ENCODE data around the gene ALKBH4.
"Not testable (repeated sequence)": the region's sequence is repeated elsewhere in the genome, so short reads cannot be mapped to it uniquely, and the experiment has no call there.

ALKBH4 gene

DNA sequence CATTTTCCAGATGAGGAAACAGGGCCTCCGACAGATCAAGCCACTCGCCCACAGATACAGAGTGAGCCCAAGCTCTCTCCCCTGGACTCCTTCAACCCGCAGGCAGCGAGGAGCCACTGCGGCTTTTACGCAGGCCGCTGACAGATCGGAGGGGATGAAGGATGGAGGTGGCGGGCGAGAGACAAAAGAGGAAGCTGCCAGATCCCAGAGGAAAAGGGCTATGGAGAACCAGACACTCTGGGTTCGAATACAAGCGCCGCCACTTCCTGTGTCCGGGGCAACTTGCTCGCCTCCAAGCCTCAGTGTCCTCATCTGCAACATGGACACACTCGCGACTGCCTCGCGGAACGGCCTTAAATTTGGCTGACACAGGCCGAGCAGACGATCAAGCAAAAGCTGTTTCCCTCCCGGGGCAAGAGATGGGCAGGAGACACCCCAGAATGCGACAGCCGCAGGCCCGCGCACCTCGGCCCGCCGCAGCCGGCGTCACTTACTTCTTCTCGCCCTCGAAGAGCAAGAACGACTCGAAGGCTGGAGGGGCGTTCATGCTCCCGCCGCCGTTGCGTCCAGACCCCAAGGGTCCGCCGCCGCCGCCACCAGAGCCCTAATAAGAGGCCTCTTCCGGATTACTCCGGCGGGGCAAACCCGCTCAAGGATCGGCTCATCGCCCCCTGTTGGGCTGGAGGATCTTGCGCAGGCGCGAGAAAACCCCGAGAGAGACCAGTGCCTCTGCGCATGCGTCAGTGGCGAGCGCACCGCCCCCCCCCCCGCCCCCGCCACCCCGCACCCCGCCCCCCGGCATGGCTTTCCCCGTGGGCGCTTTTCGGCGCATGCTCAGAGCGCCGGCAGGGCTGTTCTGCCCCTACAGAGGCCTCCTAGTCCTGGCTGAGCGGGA is 13.9 kb upstream of the ALKBH4 start, which contains the start of gene POLR2J:
POLR2J (minus strand) TSS at position 609 of the 895 bp plus-strand sequence; CDS start at position 547, 62 bp downstream.
- DNase-seq (ENCODE audit: low spot score): peak; percentile 83

- not testable (repeated sequence) for DNase-seq (ENCODE audit: low spot score)
Measured at GRCh38 chr7:102474736-102475435, 10.2 kb upstream of the ALKBH4 start.

DNA sequence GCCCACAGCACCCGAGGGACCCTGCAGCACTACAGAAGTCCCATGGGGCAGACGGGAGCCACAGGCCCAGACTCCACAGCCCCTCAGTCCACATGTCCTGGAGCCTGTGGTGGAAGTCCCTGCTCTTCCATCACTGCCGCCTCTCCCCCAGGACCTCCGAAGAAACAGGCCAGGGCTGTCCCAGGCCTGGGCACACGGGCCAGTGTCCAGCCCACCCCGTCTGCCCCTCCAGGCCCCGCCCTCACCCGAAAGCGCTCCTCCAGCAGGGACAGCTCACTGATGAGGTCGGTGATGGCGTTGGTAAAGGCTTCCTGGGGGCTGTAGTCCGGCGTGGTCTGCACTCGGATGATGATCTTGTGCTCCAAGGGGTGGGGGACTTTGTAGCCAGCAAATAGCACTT is 9.5 kb upstream of the ALKBH4 start:
- not testable (repeated sequence) for DNase-seq (ENCODE audit: low spot score)

GRCh38 chr7:102473271-102473991 is 8.8 kb upstream of the ALKBH4 start:
- DNase-seq (ENCODE audit: low spot score): no peak

DNA sequence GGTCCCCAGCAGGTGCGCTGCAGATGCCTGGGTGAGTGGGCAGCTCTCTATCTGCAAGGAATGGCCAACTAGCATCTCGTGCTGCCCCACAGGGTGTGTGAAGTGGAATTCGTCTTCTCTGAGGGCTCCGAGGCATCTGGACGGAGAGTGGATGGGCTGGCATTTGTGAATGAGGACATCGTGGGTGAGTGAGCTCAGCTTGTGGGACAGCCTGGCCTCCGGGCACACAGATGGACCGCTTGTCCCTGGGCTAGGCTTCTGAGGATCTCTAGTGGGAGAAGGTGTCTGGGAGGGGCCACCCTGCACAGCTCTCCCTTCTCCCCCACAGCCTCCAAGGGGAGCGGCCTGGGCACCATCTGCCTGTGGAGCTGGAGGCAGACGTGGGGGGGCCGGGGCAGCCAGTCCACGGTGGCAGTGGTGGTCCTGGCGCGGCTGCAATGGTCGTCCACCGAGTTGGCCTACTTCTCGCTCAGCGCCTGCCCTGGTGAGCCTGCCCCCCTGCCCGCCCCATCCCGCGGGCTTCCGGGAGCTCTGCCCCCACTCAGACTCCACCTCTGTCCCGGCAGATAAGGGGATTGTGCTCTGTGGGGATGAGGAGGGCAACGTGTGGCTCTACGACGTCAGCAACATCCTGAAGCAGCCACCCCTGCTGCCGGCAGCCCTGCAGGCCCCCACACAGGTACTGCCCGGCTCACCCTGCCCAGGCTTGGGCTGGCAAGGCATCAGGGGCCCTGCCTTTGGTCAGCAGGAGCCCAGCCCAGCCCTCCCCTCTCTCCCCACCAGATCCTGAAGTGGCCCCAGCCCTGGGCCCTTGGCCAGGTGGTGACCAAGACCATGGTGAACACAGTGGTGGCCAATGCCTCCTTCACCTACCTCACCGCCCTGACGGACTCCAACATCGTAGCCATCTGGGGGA is 7.7 kb upstream of the ALKBH4 start:
- no peak for DNase-seq (ENCODE audit: low spot score)

DNA sequence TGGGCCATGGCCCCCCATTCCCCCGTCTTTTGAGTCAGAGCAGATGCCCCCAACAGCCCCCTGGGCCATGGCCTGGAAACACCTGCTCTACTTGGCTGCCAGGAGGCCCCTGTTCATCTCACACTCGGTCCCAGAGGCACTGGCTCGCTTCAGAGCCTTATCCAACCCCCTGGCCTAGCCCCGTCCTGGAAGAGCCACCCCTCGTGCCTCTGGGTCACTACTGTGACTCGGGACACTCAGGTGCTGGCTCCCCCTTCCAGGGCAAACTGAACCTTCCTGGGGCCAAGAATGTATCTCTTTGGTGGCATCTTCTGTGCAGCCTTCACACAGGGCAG is 7.1 kb upstream of the ALKBH4 start:
- no peak for DNase-seq (ENCODE audit: low spot score)

- no peak for DNase-seq (ENCODE audit: low spot score)
Measured at GRCh38 chr7:102469972-102470825, 5.5 kb upstream of the ALKBH4 start.

- DNase-seq (ENCODE audit: low spot score): no peak
Measured at GRCh38 chr7:102469351-102469971, 4.8 kb upstream of the ALKBH4 start.

DNA sequence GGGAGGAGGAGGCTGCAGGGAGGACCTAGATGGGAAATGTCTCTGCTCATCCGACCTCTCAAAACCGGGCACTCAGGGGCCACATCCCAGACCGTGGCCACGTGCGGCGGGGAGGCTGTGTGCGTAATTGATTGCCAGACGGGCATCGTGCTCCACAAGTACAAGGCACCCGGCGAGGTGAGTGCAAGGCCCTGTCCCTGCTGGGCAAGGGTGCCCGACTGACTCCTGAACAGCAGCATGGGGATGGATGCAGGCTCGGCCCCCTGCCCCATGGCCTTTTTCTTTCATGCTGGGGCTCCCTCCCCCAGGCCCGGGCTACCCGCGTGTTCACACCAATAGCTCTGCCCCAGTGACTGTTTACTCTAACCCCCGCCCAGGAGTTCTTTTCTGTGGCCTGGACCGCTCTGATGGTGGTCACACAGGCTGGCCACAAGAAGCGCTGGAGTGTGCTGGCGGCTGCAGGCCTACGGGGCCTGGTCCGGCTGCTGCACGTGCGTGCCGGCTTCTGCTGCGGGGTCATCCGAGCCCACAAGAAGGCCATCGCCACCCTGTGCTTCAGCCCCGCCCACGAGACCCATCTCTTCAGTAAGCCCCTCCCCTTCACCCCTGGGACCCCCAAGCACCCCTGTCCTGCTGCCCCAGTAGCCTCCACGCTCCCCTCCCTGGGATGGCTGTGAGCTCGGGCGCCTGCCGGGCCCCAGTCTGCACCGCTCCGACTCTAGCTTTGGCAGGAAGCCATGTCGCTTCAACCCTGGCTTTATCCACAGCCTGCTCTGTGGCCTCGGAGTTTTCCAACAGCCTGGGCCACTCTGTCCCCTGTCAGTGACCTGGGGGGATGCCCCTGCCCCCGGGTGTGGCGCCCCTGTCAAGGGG is 4.1 kb upstream of the ALKBH4 start:
- no peak for DNase-seq (ENCODE audit: low spot score)

- no peak for DNase-seq (ENCODE audit: low spot score)
Measured at GRCh38 chr7:102467581-102468477, 3.2 kb upstream of the ALKBH4 start.

GRCh38 chr7:102466097-102466496 is 1.4 kb upstream of the ALKBH4 start:
- no peak for DNase-seq (ENCODE audit: low spot score)

DNA sequence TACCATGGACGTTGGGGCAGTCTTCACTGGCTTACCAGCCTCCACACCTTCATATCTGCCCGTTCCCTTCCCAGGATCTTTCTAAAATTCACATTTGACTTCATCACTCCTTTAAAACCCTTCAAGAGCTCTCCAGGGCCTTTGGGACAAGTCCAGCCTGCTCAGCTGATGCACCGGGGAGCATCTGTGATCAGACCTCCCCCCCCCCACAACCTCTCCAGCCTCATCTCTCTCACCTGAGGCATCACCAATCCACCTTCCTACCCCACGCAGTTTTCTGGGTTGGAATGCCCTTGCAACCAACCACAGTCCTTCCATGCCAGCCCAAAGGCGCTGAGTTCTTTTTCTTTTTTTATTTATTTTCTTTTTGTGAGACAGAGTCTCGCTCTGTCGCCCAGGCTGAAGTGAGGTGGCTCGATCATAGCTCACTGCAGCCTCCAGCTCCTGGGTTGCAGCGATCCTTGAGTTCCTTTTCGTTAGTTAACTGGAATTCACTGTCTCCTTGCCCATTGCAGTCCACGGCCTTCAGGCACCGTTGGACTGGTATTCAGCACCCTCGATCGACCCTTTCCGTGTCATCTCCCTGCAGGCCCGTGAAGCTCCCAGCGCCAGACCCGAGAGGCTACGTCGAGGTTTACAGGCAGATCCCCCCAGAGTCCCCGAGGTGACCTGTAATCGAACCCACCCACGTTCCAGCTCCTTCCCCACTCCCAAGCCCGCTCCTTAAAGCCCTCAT is 654 bp downstream of the ALKBH4 start:
- peak; percentile 20 for DNase-seq (ENCODE audit: low spot score)

GRCh38 chr7:102460467-102460866 is 4.2 kb downstream of the ALKBH4 start:
- DNase-seq (ENCODE audit: low spot score): no peak

DNA sequence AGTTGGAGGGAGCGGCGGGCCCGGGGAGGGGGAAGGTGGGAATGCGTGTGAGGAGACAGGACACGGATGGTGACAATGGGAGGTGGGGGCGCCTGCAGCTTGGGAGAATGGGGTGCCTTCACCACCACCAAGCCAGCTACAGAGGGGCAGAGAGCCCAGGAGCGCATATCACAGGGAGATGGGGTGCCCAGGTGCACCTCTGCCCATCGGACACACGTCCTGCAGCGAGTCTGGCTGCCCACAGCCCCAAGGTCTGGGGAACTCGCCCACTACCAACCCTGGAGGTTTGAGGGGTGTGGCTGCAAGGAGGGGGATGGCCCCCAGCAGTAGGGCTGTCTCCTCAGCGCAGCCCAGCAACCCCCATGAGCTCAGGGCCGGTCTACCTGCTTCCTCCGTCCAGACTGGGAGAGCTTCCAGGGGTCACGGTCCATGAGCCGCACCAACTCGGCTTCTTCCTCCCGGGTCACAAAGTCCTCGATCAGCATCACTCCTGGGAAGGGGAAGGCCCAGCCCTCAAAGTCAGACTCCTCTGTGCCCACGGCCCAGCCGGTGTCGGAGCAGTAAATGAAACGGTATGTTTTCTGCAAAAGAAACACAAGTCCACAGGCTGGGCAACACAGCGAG is 5.3 kb downstream of the ALKBH4 start:
- DNase-seq (ENCODE audit: low spot score): no peak

DNA sequence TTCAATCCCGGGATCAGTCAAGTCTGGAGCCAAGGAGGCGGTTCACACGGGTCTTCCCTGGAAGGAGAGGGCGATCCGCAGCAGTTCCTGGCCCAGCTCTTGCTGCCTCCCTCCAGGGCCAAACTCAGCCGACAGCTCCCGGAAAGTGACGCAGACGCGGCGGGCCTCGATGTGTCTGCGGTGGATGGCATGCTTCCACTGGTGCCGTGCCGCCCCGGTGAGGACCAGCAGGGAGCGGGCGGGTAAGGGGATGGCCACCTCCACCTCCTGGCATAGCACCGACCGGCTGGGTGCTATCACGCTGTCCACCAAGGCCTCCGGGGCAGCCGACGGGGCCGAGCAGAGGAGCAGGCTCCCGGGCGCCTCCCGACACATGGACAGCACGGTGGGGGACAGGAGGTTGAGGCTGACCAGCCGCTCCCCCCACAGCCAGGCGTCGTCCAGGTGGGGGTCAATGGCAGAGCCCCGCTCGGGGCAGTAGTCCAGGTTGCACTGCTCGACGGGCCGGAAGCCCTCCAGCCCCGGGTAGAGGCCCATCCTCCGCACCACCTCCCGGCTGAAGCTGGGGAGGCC is 7.2 kb downstream of the ALKBH4 start:
- no peak for DNase-seq (ENCODE audit: low spot score)

DNA sequence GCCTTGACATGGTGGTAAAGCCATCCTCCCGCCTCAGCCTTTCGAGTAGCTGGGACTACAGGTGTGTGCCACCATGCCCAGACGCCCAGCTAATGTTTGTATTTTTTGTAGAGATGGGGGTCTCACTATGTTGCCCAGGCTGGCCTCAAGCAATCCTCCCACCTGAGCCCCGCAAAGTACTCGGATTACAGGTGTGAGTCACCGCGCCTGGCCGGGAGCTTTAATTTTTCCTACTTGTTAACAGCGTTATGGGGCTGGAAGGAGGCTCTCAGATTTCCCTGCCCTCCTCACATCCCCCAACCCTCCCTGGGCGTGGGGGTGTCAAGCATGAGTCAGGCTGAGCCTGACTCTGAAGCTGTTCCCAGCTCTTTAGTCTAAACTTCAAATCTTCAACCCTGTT is 8.3 kb downstream of the ALKBH4 start:
- no peak for DNase-seq (ENCODE audit: low spot score)

GRCh38 chr7:102455596-102455995 is 9.1 kb downstream of the ALKBH4 start:
- DNase-seq (ENCODE audit: low spot score): no peak
